NOMO-1 treated with DMSO at 0.1 percent for 48 hours (cell line): ENCODE measurements around the gene SLC25A20.
"Not testable (repeated sequence)": the region's sequence is repeated elsewhere in the genome, so short reads cannot be mapped to it uniquely, and the experiment has no call there.

Source experiments
- DNase-seq: peaks from one replicate; lab custom pipeline; 2025; ENCODE audit not compliant: unreplicated experiment; lab: John Stamatoyannopoulos, UW

Gene SLC25A20, protein sequence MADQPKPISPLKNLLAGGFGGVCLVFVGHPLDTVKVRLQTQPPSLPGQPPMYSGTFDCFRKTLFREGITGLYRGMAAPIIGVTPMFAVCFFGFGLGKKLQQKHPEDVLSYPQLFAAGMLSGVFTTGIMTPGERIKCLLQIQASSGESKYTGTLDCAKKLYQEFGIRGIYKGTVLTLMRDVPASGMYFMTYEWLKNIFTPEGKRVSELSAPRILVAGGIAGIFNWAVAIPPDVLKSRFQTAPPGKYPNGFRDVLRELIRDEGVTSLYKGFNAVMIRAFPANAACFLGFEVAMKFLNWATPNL

DNA sequence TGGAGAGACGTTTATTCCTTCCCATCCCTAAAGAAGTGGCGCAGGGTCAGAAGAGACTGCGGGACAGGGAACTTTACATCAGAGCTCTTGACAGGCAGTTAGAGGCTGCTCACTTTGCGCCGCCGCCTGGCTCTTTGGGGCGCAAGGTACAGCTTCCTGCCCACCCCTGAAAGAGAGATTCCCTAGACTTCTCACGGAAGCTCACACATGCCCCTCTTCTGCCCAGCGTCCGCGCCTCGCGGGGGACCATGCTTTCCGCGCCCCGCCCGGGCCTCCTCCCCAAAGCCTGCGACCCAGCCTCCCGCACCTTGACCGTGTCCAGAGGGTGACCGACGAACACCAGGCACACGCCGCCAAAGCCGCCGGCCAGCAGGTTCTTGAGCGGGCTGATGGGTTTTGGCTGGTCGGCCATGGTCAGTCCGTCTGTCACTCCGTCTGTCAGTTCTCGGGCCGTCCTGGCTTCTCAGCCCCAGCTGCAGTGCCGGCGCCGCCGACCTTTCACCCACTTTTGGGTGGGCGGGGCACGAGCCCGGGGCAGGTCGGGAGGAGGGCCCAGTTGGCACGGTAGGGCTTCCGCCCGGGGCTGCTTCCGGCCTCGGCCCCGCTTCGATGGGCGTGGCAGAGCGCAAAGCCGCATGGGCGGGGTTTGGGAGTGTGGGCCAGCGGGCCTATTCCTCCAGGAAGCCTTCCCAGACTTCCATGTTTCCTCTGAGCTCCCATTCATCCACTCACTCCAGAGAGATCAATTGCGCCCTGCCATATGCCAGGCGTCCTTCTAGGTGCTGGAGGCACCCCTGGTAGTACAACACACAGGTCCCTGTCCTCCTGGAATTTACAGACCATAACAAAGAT, at the start of gene SLC25A20:
Gene SLC25A20 (minus strand): TSS at position 500 of the 852 bp plus-strand sequence. CDS start 88 bp downstream, at position 412.
- DNase-seq = peak; percentile 81

DNA sequence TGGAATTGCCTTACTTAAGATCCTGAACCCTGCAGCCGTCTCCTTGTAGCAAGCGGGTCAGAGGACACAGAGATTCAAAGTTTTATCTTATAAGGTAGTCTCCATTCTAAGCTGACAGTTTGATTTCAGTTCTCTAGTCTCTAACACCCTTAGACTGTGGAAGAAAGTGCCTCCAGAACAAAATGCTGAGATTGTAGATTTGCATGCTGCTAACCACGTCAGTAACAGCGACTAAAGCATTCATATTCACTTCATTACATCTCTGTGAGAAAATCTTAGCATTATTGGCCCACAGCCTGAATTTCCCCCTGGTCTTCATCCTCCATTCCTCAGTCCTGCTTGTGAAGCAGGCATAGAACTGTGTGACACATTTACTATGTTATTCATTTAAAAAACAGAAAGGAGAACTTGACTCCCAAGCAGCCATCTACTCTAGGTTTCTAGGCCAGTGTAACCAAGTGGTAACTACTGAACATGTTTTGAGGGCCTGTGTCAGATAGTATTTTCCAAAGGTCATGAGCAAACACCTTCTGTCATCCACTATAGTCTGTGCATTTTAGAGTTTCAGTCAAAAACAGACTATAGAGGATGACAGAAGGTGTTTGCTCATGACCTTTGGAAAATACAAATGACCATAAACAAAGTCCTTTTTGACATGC, 47.3 kb upstream of the SLC25A20 start:
- no peak for DNase-seq

DNA sequence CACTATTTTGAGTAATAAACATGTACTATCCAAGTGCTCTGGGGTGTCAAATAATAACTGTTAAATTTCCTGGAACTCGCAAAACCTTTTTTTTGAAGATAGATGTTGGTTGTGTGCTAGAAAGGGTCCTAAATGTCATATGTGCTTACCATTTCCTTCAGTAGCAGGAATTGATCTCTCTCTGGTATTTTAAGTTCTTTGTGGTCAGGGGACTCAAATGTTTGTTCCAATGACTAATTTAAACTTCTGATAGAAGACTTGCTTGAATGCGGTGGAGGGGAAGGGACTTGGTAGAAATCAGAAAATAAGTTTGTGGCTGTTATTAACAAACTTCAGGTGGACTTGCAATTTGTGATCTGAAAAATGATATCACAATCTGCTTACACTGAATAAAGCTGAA, 46.8 kb upstream of the SLC25A20 start:
- no peak for DNase-seq

DNA sequence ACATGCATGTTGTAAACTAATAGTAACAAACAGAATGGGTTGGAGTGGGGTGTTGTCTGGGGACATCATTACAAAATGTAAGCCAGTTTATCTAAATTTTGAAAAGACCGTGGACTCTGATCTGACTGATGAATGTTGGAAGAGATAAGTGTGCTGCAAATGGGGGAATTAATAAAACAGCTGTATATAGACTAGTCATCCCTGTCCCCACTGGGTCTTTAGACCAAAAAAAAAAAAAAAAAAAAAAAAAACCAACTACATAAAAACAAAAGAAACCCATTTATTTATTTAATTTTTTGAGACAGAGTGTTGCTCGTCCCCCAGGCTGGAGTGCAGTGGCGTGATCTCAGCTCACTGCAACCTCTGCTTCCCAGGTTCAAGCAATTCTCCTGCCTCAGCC, 40.0 kb upstream of the SLC25A20 start:
- DNase-seq = no peak

DNA sequence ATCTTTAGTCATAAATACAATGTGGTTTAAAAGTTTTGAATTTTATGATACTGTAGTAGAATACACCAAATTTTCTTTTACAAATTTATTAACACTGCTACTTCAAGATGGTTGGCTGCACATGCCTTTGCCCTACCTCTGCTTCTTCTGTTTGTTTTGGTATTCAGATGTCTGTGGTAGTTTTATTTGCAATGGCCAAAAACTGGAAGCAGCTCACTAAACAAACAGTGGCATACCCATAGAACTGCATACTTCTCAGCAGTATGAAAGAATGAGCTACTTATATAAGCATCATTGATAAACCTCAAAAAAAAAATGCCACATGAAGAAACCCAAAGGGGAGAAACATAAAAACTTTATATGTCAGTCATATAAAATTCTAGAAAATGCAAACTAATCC, 39.5 kb upstream of the SLC25A20 start:
- DNase-seq = no peak

DNA sequence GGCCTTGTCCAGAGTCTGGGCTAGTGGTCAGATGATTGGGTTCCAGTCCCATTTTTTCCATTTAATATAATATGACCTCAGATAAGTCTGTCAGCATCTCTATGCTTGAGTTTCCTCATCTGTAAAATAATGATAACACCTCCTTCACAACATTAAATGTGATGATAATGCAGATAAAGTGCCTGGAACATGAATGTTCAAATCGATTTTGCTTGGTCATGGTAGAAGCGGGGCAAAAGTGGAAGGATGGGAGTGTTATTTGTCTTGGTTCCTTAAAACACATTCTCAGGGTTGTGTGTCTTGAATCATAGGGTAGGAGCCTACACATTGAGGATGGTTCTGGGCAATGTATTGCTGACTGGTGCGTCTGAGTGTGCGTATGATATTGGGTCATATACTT, 36.8 kb upstream of the SLC25A20 start:
- DNase-seq = no peak

DNA sequence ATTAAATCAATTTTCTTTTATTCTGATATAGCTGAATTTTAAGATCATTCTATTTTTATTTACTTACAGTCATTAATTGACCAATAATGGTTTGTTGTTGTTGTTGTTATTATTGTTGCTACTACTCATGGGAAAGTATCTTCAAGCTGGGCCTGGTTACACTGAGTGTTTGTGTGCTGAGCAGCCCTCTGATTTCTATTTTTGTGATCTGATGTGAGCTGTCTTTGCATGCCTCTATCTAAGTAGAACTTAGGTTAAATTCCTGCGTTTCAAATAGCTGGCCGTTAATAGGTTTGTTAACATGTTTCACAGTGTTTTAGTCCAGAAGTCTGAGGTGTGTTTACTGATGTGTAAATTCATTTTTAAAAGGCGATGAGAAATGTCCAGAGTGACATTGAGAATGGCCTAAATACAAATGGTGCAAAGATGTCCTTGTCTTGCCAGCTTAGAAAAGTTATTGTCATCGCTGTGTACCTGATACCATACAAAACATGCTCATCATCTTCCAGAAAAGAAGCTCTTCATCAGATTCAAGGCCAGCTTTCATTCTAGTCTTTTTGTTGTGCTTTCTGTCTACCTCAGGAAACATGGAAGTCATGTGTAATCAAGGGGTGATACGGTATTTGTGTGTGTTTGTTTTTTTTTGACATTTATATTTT, 35.8 kb upstream of the SLC25A20 start:
- DNase-seq = no peak

DNA sequence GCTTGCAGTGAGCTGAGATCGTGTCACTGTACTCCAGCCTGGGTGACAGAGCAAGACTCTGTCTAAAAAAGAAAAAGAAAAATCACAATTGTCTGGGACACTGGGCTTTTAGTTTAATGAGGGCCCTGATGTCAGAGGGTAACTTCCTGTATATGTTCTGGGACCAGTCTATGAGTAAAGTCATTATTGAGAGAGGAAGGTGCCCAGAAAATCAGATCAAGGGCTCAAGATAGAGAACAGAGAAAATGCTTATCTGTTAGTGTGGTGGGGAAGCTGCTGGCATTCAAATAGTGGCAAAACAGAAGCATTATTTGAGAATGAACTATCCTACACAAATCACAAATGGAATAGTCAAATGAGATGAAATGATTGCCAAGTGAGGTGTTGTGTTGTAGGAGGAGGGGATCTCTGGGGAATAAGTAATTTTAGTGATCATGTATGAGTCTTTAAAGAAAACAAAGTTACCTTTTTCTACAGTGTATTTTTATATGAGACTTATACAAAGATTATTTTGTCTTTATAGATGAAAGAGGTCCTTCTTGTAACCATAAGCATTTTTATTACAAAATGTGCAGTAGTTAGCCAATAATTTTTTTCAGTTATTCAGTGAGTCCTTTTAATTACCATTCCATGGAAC, 33.4 kb upstream of the SLC25A20 start:
- DNase-seq = no peak

DNA sequence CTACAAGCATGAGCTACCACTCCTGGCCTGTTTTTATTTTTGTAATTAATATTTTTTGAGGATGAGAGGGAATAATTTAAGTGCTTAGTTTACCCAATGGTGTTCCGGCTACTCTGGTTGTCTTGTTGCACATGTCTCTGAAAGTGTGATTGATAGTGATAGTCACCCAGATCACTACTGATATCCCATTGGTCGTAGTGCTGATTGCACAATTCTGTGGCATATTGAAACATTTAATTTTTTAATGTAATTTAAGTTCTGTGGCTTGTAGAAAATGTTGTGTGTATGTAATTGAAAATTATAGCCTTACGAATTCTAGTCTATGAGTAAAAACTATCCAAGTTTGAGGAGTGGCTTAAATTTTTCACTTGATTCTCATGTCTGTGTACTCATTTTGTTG, 31.9 kb upstream of the SLC25A20 start:
- no peak for DNase-seq

DNA sequence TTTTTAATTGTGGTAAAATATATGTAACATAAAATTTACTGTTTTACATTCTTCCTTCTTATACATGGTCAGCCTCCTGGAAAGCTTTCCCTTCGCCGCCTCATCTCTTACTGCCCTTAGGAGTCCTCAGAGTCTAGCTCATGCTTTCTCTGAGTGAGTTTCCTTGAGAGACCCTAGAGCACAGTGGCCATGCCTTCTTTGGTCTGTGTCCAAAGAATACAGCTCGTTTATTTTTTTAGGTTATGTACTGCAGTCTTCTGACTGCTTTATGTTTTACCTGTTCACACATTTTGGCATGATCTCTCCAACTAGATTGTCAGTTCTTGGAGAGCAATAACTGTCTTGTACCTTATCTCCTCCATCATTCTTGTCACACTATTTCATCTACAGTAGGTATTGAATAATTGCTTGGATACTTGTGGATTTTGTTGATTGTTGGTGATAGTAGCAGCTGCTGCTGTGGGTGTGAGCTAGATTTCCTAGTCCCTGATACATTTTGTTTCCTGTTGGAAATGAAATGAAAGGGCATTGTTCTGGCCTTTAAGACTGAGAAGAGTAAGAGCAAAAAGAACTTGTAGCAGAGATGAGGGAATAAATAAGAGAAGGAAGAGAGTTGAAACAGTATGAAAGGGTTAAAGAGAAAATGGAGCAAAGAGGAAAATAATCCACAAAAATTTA, 30.8 kb upstream of the SLC25A20 start:
- no peak for DNase-seq

DNA sequence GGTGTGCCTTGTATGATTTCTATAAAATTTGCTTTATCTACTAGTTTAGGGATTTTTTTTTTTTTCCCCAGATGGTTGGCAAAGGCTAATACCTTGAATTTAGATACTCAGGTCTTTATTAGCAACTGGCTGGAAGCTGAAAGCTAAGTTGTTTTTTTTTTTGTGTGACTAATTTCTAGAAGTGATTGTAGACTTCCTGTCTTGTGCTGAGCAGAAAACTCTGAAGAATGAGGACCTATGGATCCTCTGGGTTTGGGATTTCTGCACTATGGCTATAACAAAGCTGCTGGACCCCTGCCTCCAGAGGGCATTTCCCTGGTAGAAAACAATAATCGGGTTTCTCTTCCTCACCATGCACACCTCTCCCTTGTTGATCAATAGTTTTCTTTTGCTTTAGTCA, 30.0 kb upstream of the SLC25A20 start:
- DNase-seq = no peak

DNA sequence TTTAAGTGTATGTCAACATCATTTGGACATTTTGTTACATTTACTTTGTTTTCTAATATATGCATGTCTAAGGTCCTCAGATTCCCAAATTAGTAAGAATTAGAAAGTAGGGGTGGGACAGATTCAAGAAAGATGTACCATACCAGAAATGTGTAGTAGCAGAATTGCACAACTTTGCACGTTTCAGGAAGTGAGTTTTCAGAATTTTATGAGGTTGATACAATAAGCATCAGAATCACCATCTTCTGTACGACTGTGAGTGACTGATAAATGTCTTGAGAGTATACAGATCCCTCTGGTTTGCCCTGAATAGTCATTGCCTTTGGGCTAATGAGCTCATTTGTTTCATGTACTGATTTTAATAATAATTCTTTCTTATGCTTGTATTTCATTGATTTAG, 29.2 kb upstream of the SLC25A20 start:
- DNase-seq = peak; percentile 75

DNA sequence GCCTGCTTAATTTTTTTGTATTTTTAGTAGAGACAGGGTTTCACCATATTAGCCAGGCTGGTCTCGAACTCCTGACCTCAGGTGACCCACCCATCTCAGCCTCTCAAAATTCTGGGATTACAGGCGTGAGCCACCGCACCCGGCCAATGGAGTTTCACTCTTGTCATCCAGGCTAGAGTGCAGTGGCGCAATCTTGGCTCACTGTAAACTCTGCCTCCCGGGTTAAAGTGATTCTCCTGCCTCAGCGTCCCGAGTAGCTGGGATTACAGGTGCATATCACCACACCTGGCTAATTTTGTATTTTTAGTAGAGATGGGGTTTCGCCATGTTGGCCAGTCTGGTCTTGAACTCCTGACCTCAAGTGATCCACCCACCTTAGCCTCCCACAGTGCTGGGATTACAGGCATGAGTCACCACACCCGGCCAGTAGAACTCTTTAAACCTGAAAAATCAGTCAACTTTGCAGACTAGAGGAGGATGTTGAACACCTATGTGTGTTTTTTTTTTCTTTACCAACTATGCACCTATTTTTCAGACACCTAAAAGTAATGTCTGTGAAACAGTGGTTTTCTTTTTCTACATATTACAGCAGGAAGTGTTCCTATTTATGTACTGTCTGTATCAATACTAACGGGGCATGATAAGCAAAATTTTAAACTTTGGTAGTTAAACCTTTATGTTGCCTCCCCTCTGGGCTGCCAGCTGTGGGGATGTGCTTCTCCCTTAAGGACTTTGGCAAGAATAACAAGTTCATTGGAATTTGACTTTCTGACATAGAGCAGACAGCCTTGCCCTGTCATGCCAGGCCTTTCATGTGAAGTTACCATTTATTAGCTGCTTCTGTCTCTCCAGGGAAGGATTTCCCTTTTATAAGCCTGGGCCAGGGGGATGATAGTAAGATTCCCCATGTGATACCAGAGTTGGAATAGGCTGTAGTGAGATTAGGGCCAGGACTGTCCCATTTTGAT, 28.0 kb upstream of the SLC25A20 start:
- DNase-seq = no peak

DNA sequence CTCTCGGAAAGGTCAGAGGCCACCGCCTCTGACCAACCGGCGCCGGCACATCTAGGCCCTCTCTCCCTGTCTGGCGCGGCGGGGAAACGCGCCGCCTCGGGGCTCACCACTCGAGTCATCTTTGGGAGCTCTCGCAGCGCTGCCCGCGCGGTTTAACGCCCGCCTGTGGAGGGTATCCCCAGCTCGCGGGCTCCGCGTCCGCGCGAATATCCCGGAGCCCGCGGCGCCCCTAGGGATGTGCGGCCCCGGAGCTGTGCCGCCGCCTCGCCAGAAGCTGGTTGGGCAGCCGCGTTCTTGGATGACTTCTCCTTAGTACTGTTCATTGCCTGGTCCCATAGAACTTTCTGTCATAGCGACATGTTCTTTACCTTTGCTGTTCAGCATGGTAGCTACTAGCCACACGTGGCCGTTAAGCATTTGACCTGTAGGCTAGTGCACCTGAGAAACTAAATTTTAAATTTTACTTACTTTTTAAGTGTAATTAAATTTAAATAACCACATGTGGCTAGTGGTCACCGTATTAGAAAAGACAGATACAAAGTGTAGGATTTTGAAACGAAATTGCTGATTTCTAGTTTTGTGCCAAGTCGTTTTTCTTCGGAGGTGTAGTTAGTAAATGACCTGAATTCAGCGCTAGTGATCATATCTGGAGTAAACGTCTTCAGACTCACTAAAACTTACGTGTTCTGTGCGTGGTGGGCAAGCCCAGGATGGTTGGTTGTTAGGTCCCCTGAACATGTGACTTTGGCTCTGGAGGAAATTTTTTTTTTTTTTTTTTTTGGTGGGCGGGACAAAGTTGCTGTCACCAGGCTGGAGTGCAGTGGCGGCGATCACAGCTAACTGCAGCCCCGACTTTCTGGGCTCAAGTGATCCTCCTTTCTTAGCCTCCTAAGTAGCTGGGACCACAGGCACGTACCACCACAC, 20.8 kb upstream of the SLC25A20 start:
- DNase-seq = peak; percentile 59

DNA sequence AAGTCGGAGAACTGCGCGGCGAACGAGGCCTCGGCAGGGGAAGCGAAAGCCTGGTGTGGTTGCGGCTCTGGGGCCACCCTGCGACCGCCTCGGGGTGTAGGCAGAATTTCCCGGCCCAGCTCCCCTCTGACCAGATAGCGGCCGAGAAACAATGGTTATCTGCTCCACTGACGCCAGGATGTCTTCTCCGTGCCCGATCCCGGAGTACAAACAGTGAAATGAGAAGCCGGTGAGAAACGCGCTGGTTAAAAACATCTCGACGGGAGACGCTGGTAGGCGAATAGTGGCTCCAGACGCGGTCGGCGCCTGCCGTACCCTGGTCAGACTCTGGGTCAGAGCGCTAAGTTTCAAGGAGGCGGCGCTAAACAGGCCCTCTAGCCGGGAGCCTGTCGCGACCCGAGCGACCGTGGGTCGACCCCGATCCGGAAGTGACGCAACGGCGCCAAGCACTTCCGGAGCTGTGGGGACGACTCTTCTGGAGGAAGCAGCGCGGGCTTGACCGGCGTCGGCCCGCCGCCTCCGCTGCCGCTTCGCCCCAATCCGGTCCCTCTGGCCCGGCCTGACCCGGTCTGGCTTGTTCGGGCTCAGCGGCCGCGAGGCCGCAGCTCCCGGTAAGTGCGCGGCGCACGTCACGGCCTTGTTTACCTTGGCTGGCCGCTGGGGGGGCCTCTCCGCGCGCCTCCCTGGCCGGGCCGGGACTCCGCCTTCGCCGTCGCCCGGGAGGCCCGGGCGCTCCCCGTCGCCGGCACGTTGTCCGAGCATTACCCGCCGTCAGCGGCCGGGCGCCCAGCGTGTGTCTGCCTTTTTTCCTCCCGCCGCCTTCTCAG, 19.9 kb upstream of the SLC25A20 start, which contains the start of gene ARIH2:
Gene ARIH2 (plus strand): TSS at position 455 of the 827 bp plus-strand sequence. CDS start 8,717 bp downstream, outside the sequence.
- peak; percentile 91 for DNase-seq

DNA sequence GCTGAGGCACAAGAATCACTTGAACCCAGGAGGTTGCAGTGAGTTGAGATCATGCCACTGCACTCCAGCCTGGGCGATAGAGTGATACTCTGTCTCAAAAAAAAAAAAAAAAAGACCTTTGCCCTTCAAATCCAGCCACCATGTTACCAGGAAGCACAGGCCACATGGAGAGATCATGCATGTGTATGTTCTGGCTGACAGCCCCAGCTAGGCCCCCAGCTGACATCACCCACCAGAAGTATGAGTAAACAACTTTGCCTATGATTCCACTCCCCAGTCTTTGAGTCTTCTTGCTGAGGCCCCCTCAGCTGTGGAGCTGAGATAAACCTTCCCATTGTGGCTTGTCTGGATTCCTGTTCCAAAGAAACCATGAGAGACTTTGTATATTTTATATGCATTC, 16.6 kb upstream of the SLC25A20 start:
- no peak for DNase-seq

DNA sequence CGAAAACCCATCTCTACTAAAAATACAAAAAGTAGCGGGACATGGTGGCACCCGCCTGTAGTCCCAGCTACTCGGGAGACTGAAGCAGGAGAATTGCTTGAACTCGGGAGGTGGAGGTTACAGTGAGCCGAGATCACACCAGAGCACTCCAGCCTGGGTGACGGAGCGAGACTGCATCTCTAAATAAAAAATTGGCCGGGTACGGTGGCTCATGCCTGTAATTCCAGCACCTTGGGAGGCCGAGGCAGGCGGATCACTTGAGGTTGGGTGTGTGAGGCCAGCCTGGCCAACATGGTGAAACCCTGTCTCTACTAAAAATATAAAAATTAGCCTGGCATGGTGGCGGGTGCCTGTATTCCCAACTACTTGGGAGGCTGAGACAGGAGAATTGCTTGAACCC, 8.3 kb upstream of the SLC25A20 start:
- DNase-seq = not testable (repeated sequence)
